ENCODE data around the gene NEURL1B.

Gene NEURL1B

GRCh38 chr5:172683264-172683644 lies 42.2 kb downstream of the NEURL1B start:
- DNase-seq = no peak

- peak; percentile 69 to 74 for DNase-seq
Observed at GRCh38 chr5:172683645-172684471, 42.8 kb downstream of the NEURL1B start.

GRCh38 chr5:172685091-172685490 lies 44.0 kb downstream of the NEURL1B start:
- DNase-seq = no peak

GRCh38 chr5:172686111-172686510 lies 45.0 kb downstream of the NEURL1B start:
- DNase-seq = no peak

- DNase-seq = no peak
Observed at GRCh38 chr5:172686539-172687390, 45.7 kb downstream of the NEURL1B start.

- DNase-seq = no peak
Observed at GRCh38 chr5:172687940-172688339, 46.9 kb downstream of the NEURL1B start.

GRCh38 chr5:172688349-172689217 lies 47.5 kb downstream of the NEURL1B start:
- DNase-seq = peak; percentile 33 to 42

- no peak for DNase-seq
Observed at GRCh38 chr5:172689218-172689572, 48.1 kb downstream of the NEURL1B start.

- DNase-seq = no peak
Observed at GRCh38 chr5:172689801-172690200, 48.7 kb downstream of the NEURL1B start.

- DNase-seq = no peak
Observed at GRCh38 chr5:172690258-172691075, 49.4 kb downstream of the NEURL1B start.

GRCh38 chr5:172691886-172692285 lies 50.8 kb downstream of the NEURL1B start:
- DNase-seq = no peak

- no peak for DNase-seq
Observed at GRCh38 chr5:172692451-172692850, 51.4 kb downstream of the NEURL1B start.

GRCh38 chr5:172692981-172693380 lies 51.9 kb downstream of the NEURL1B start:
- DNase-seq = no peak

- no peak for DNase-seq
Observed at GRCh38 chr5:172694061-172694460, 53.0 kb downstream of the NEURL1B start.

- DNase-seq = no peak
Observed at GRCh38 chr5:172694541-172694940, 53.5 kb downstream of the NEURL1B start.

- DNase-seq = no peak
Observed at GRCh38 chr5:172695232-172696054, 54.4 kb downstream of the NEURL1B start.

- DNase-seq = no peak
Observed at GRCh38 chr5:172696171-172696849, 55.2 kb downstream of the NEURL1B start.

- peak; percentile 84 to 85 for DNase-seq
Observed at GRCh38 chr5:172697123-172698121, 56.4 kb downstream of the NEURL1B start.

GRCh38 chr5:172699423-172699822 lies 58.4 kb downstream of the NEURL1B start:
- DNase-seq = no peak

All from stimulated activated CD4-positive, alpha-beta T cell treated with anti-CD3 and anti-CD28 coated beads, Interleukin-2, amount 100 ng/mL, for 24 hours (primary cell).